HG03108 (cell line): Measurements from ENCODE around the gene ARL6IP6.

Source experiments
- ATAC-seq: cut with Tn5 transposase; IDR thresholded peaks from one replicate; pipeline ENCODE4 v1.9.1; 2021; ENCODE audit warnings: moderate library complexity; ENCODE audit not compliant: unreplicated experiment

The ARL6IP6 gene

GRCh38 chr2:152792974-152793373 is 74.6 kb downstream of the ARL6IP6 start:
- ATAC-seq: no peak

GRCh38 chr2:152796941-152797340 is 78.5 kb downstream of the ARL6IP6 start:
- no peak for ATAC-seq

GRCh38 chr2:152804687-152805408 is 86.4 kb downstream of the ARL6IP6 start:
- no peak for ATAC-seq

GRCh38 chr2:152811916-152812315 is 93.5 kb downstream of the ARL6IP6 start:
- no peak for ATAC-seq
